ENCODE results near the gene ARFRP1.

DNA sequence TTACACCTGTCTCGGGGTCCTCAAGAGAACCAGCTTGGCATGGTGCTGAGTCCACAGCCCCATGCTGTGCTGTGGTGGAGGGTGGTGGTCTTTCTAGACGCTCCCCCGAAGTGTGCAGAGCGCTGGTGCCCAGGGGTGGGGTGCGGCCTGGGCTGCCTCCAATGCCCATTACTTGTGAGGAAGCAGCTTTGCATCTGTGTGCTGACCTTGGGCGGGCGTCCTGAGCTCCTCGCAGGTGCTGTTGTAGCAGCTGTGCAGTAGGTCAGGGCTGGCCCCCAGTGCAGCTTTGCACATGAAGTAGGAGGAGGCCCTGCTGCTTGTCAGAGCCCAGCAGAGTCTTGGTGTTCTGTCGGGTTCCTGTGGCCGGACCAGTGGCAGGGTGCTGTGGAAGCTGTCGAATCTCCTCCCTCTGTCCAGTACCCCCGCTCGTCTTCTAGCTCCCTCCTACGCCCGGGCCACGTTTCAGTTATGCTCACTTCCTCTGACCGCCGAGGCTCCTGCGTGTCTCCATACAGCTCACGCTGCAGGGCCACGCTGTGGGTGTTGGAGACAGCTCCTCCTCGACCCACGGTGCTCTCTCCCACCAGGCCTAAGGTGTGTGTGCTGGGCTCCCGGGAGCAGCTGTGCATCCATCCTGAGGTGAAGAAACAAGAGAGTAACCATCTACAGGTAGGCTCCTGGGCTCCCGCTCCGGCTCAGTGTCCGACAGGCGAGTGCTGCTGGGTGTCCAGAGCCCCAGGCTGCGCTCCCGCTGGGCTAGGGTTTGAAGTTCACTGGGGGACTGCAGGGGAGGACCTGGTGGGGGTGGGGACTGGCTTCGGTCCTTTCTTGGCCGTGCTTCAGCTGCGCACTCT lies 45.6 kb downstream of the ARFRP1 start:
- TF ChIP-seq, protein P1, sequence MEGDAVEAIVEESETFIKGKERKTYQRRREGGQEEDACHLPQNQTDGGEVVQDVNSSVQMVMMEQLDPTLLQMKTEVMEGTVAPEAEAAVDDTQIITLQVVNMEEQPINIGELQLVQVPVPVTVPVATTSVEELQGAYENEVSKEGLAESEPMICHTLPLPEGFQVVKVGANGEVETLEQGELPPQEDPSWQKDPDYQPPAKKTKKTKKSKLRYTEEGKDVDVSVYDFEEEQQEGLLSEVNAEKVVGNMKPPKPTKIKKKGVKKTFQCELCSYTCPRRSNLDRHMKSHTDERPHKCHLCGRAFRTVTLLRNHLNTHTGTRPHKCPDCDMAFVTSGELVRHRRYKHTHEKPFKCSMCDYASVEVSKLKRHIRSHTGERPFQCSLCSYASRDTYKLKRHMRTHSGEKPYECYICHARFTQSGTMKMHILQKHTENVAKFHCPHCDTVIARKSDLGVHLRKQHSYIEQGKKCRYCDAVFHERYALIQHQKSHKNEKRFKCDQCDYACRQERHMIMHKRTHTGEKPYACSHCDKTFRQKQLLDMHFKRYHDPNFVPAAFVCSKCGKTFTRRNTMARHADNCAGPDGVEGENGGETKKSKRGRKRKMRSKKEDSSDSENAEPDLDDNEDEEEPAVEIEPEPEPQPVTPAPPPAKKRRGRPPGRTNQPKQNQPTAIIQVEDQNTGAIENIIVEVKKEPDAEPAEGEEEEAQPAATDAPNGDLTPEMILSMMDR (IDR thresholded peaks at IDR 0.05), result no peak
- no peak for TF ChIP-seq POLR2A (IDR thresholded peaks at IDR 0.05)
